ENCODE data around the gene DYNLT2.
A peak's percentile ranks its signal among the peaks of the same experiment; 100 is the strongest.
"Not testable (repeated sequence)": the region's sequence is repeated elsewhere in the genome, so short reads cannot be mapped to it uniquely, and the experiment has no call there.

The DYNLT2 gene

GRCh38 chr6:169720207-169720855, 31.0 kb downstream of the DYNLT2 start:
- no peak overlapping the region for H3K4me3 ChIP-seq (ENCODE audit: low read length)
- peaks cover 24% of the 10 kb centered on the region for H3K4me1 ChIP-seq (ENCODE audit: insufficient read depth, low read length)

GRCh38 chr6:169719117-169719516, 32.3 kb downstream of the DYNLT2 start:
- Histone ChIP-seq H2AFZ (ENCODE audit: low read depth, low read length) (no peak overlapping the region), H3K36me3 (ENCODE audit: insufficient read depth, low read length) (peaks cover 53% of the 10 kb centered on the region), H3K4me1 (ENCODE audit: insufficient read depth, low read length) (peaks cover 24% of the 10 kb centered on the region), H3K9me3 (ENCODE audit: low read length) (no peaks in the 10 kb centered on the region), H3K4me3 (ENCODE audit: low read length) (no peak overlapping the region), H3K27me3 (ENCODE audit: insufficient read depth, low read length) (no peaks in the 10 kb centered on the region)

More at GRCh38 chr6:169720207-169720855, 31.0 kb downstream of the DYNLT2 start:
- Histone ChIP-seq H3K36me3 (ENCODE audit: insufficient read depth, low read length) (peaks cover 42% of the 10 kb centered on the region), H3K9me3 (ENCODE audit: low read length) (no peaks in the 10 kb centered on the region), H3K27me3 (ENCODE audit: insufficient read depth, low read length) (no peaks in the 10 kb centered on the region), H2AFZ (ENCODE audit: low read depth, low read length) (no peak overlapping the region)

GRCh38 chr6:169714595-169714994, 36.8 kb downstream of the DYNLT2 start:
- Histone ChIP-seq H3K27me3 (ENCODE audit: insufficient read depth, low read length) (no peaks in the 10 kb centered on the region), H3K36me3 (ENCODE audit: insufficient read depth, low read length) (peaks cover 84% of the 10 kb centered on the region), H3K4me1 (ENCODE audit: insufficient read depth, low read length) (no peaks in the 10 kb centered on the region)

GRCh38 chr6:169714178-169714577, 37.2 kb downstream of the DYNLT2 start:
- Histone ChIP-seq H3K27me3 (ENCODE audit: insufficient read depth, low read length) (no peaks in the 10 kb centered on the region), H3K9me3 (ENCODE audit: low read length) (no peaks in the 10 kb centered on the region), H3K4me1 (ENCODE audit: insufficient read depth, low read length) (no peaks in the 10 kb centered on the region), H3K36me3 (ENCODE audit: insufficient read depth, low read length) (peaks cover 86% of the 10 kb centered on the region), H2AFZ (ENCODE audit: low read depth, low read length) (no peak overlapping the region), H3K4me3 (ENCODE audit: low read length) (no peak overlapping the region)

More at GRCh38 chr6:169714595-169714994, 36.8 kb downstream of the DYNLT2 start:
- Histone ChIP-seq H3K4me3 (ENCODE audit: low read length) (no peak overlapping the region), H2AFZ (ENCODE audit: low read depth, low read length) (no peak overlapping the region), H3K9me3 (ENCODE audit: low read length) (no peaks in the 10 kb centered on the region)

GRCh38 chr6:169710009-169710408, 41.4 kb downstream of the DYNLT2 start:
- no peaks in the 10 kb centered on the region for H3K9me3 ChIP-seq (ENCODE audit: low read length)
- peaks cover 85% of the 10 kb centered on the region for H3K36me3 ChIP-seq (ENCODE audit: insufficient read depth, low read length)
- H3K4me1 ChIP-seq (ENCODE audit: insufficient read depth, low read length) = peaks cover 3% of the 10 kb centered on the region
- H2AFZ ChIP-seq (ENCODE audit: low read depth, low read length) = no peak overlapping the region
- H3K27me3 ChIP-seq (ENCODE audit: insufficient read depth, low read length) = no peaks in the 10 kb centered on the region
- no peak overlapping the region for H3K4me3 ChIP-seq (ENCODE audit: low read length)

- H3K4me1 ChIP-seq (ENCODE audit: insufficient read depth, low read length) = peaks cover 7% of the 10 kb centered on the region
- no peak overlapping the region for H2AFZ ChIP-seq (ENCODE audit: low read depth, low read length)
- no peaks in the 10 kb centered on the region for H3K27me3 ChIP-seq (ENCODE audit: insufficient read depth, low read length)
- no peak overlapping the region for H3K4me3 ChIP-seq (ENCODE audit: low read length)
- H3K36me3 ChIP-seq (ENCODE audit: insufficient read depth, low read length) = peaks cover 81% of the 10 kb centered on the region
- H3K9me3 ChIP-seq (ENCODE audit: low read length) = no peaks in the 10 kb centered on the region
These were observed 42.1 kb downstream of the DYNLT2 start for GRCh38 chr6:169709293-169709692.

- H3K36me3 ChIP-seq (ENCODE audit: insufficient read depth, low read length) = peaks cover 80% of the 10 kb centered on the region
- no peak overlapping the region for H2AFZ ChIP-seq (ENCODE audit: low read depth, low read length)
- no peak overlapping the region for H3K4me3 ChIP-seq (ENCODE audit: low read length)
- no peaks in the 10 kb centered on the region for H3K27me3 ChIP-seq (ENCODE audit: insufficient read depth, low read length)
- H3K9me3 ChIP-seq (ENCODE audit: low read length) = no peaks in the 10 kb centered on the region
- H3K4me1 ChIP-seq (ENCODE audit: insufficient read depth, low read length) = peaks cover 22% of the 10 kb centered on the region
These were observed 43.6 kb downstream of the DYNLT2 start for GRCh38 chr6:169707772-169708171.

- peaks cover 39% of the 10 kb centered on the region for H3K4me1 ChIP-seq (ENCODE audit: insufficient read depth, low read length)
- no peaks in the 10 kb centered on the region for H3K9me3 ChIP-seq (ENCODE audit: low read length)
- no peaks in the 10 kb centered on the region for H3K27me3 ChIP-seq (ENCODE audit: insufficient read depth, low read length)
- H3K4me3 ChIP-seq (ENCODE audit: low read length) = peak overlapping the region; percentile 91
- peaks cover 45% of the 10 kb centered on the region for H3K36me3 ChIP-seq (ENCODE audit: insufficient read depth, low read length)
- H2AFZ ChIP-seq (ENCODE audit: low read depth, low read length) = no peak overlapping the region
These were observed 48.5 kb downstream of the DYNLT2 start for GRCh38 chr6:169702840-169703246.

GRCh38 chr6:169701954-169702839, 49.2 kb downstream of the DYNLT2 start, which contains the start of the genes C6orf120 and WDR27:
Gene C6orf120 (plus strand): TSS chr6:169702126. CDS start chr6:169702460, 334 bp downstream.
Gene WDR27 (minus strand): TSS chr6:169702029. CDS start chr6:169689005, 13,024 bp downstream.
- Histone ChIP-seq H3K4me1 (ENCODE audit: insufficient read depth, low read length) (peaks cover 39% of the 10 kb centered on the region), H3K9me3 (ENCODE audit: low read length) (peaks cover 2% of the 10 kb centered on the region), H3K27me3 (ENCODE audit: insufficient read depth, low read length) (no peaks in the 10 kb centered on the region), H3K4me3 (ENCODE audit: low read length) (peak within 1 kb of the TSS; percentile 91), H2AFZ (ENCODE audit: low read depth, low read length) (peak within 1 kb of the TSS; percentile 82), H3K36me3 (ENCODE audit: insufficient read depth, low read length) (peaks cover 38% of the 10 kb centered on the region)

- peaks cover 39% of the 10 kb centered on the region for H3K4me1 ChIP-seq (ENCODE audit: insufficient read depth, low read length)
- H3K27me3 ChIP-seq (ENCODE audit: insufficient read depth, low read length) = no peaks in the 10 kb centered on the region
- H3K9me3 ChIP-seq (ENCODE audit: low read length) = peaks cover 3% of the 10 kb centered on the region
- H3K4me3 ChIP-seq (ENCODE audit: low read length) = peak overlapping the region; percentile 91
- peak overlapping the region; percentile 82 for H2AFZ ChIP-seq (ENCODE audit: low read depth, low read length)
- peaks cover 34% of the 10 kb centered on the region for H3K36me3 ChIP-seq (ENCODE audit: insufficient read depth, low read length)
These were observed 49.9 kb downstream of the DYNLT2 start for GRCh38 chr6:169701311-169701953.

GRCh38 chr6:169700296-169700695, 51.1 kb downstream of the DYNLT2 start:
- H3K36me3 ChIP-seq (ENCODE audit: insufficient read depth, low read length) = peaks cover 25% of the 10 kb centered on the region
- H3K4me1 ChIP-seq (ENCODE audit: insufficient read depth, low read length) = peaks cover 39% of the 10 kb centered on the region
- H3K27me3 ChIP-seq (ENCODE audit: insufficient read depth, low read length) = no peaks in the 10 kb centered on the region
- peak overlapping the region; percentile 91 for H3K4me3 ChIP-seq (ENCODE audit: low read length)
- H3K9me3 ChIP-seq (ENCODE audit: low read length) = peaks cover 6% of the 10 kb centered on the region
- H2AFZ ChIP-seq (ENCODE audit: low read depth, low read length) = no peak overlapping the region

- H3K27me3 ChIP-seq (ENCODE audit: insufficient read depth, low read length); H3K4me3 ChIP-seq (ENCODE audit: low read length); H2AFZ ChIP-seq (ENCODE audit: low read depth, low read length): not testable (repeated sequence)
- peaks cover 14% of the 10 kb centered on the region for H3K36me3 ChIP-seq (ENCODE audit: insufficient read depth, low read length)
- peaks cover 13% of the 10 kb centered on the region for H3K4me1 ChIP-seq (ENCODE audit: insufficient read depth, low read length)
- peaks cover 19% of the 10 kb centered on the region for H3K9me3 ChIP-seq (ENCODE audit: low read length)
These were observed 54.3 kb downstream of the DYNLT2 start for GRCh38 chr6:169697115-169697514.

- no peaks in the 10 kb centered on the region for H3K27me3 ChIP-seq (ENCODE audit: insufficient read depth, low read length)
- H3K4me3 ChIP-seq (ENCODE audit: low read length) = no peak overlapping the region
- peaks cover 2% of the 10 kb centered on the region for H3K4me1 ChIP-seq (ENCODE audit: insufficient read depth, low read length)
- peaks cover 24% of the 10 kb centered on the region for H3K9me3 ChIP-seq (ENCODE audit: low read length)
- H3K36me3 ChIP-seq (ENCODE audit: insufficient read depth, low read length) = peaks cover 14% of the 10 kb centered on the region
- no peak overlapping the region for H2AFZ ChIP-seq (ENCODE audit: low read depth, low read length)
These were observed 56.2 kb downstream of the DYNLT2 start for GRCh38 chr6:169695131-169695530.

All from neuron (in vitro differentiated cells).